Activated CD4-positive, alpha-beta T cell treated with anti-CD3 and anti-CD28 coated beads, Interleukin-2, amount 10 ng/mL, durations not matched to agents 24 days and 14 days (primary cell): ENCODE results near the gene ELOVL7. TPM values are rescaled to one million over a fixed set of nuclear protein-coding genes. Genes with fewer than 3 reads are reported as not detected.

Source experiments
- total RNA-seq: library from RNA; stranded (reverse); gene quantifications from 2 replicates; pipeline ENCODE4 v1.2.3, GENCODE V29; 2022

The ELOVL7 gene
- total RNA-seq, 1 donor from 2014 or later, result 0.56 TPM

Other genes with a start within 250 kb of the ELOVL7 start
- 19.8 and 20.5 TPM in 2 replicates for gene DEPDC1B, start 144.1 kb downstream of the ELOVL7 start, total RNA-seq
- 10.7 and 10.8 TPM in 2 replicates for gene ERCC8, start 100.8 kb upstream of the ELOVL7 start, total RNA-seq
- gene NDUFAF2, start 100.9 kb upstream of the ELOVL7 start, total RNA-seq, result 38.0 and 39.5 TPM in 2 replicates